Stimulated activated CD4-positive, alpha-beta T cell treated with anti-CD3 and anti-CD28 coated beads, Interleukin-4, amount 100 ng/mL, for 24 hours (primary cell): ENCODE data around the gene IL17REL.
"Not testable (repeated sequence)": the region's sequence is repeated elsewhere in the genome, so short reads cannot be mapped to it uniquely, and the experiment has no call there.

Source experiments
- DNase-seq: peaks from one replicate; pipeline ENCODE4 v3.0.0-alpha.2; 2020

Gene IL17REL

DNA sequence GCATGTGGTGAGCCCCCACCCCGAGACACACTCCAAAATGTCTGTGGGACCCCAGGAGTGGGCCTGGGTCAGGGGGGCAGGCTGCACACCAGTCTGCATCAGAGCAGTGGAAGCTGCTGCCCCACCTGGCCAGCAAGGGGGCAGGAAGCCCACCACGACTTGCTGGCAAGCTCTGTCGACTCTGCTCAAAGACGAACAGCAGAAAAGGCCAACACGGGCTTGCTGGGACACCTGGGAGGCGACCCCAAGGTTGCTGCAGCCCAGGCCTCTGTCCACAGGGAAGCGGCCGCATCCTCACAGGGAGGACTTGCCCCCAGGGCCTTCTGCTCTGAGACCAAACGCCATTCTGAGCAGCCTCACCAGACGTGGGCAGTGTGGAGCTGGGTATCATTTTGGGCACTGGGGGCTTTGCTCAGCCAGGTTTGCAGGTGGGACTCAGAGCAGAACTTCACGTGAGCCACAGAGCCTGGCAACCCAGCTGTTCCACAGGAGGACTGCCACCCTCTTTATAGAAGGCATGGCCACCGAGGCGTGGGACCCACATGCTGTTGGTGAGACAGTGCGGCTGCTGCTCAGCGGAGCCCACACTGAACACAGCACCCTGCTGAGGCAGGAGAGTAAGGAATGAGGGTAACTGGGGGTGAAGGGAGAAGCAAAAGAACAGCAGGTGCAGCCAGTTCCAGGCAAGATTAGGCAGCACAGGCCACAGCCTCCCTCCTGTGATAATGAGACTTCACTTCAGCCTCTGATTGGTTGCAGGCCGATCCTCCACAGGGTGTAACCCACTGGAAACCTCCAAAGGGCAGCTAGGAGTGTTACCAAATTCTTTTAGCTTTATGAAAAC is 11.0 kb downstream of the IL17REL start:
- DNase-seq = no peak

- DNase-seq = no peak
Observed at GRCh38 chr22:50000587-50001387, 11.8 kb downstream of the IL17REL start.

- no peak for DNase-seq
Observed at GRCh38 chr22:49999946-50000586, 12.5 kb downstream of the IL17REL start.

DNA sequence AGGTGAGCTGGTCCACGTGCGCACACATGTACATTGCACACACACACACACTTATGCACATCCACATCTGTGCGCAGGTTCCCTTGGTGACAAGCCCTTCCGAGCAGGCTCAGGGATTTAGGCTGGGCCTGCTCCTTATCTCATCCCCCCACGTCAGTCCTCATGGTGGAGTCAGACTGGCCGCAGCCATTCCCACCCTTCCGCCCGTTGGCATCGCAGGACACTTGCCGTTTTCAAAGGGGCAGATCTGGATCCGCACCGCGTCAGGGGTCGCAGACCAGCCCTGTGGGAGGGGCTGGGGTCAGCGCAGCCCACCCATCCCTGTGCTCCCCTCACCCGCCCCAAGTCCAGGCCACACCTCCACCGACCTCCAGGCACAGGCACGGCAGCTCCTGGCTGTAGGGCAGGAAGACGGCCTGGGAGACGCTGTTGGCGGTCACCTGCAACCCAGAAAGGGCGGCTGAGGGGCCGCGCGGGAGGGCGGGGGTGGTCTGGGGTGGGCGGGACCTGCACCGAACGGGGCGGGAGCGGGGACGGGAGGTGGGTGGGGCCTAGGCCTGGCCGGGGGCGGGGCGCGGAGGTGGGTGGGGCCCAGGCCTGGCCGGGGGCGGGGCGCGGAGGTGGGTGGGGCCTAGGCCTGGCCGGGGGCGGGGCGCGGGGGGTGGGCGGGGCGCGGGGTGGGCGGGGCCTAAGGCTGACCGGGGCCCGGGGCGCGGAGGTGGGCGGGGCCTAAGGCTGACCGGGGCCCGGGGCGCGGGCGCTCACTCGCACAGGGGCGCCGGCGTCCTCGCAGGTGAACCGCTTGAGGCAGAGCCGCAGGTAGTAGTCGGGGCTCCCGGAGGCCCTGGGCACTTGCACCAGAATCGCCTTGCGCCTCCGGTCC is 13.3 kb downstream of the IL17REL start:
- no peak for DNase-seq

DNA sequence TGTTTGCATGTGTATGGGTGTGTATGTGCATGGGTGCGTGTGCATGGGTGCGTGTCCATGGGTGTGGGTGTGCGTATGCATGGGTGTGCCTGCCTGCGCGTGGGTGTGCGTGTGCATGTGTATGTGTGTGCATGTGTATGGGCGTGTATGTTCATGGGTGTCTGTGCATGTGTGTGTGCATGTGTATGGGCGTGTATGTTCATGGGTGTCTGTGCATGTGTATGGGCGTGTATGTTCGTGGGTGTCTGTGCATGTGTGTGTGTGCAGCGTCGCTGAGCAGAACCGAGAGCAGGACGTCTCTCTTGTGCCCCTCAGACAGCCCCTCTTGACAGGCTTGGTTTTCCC is 13.9 kb downstream of the IL17REL start:
- DNase-seq = no peak

DNA sequence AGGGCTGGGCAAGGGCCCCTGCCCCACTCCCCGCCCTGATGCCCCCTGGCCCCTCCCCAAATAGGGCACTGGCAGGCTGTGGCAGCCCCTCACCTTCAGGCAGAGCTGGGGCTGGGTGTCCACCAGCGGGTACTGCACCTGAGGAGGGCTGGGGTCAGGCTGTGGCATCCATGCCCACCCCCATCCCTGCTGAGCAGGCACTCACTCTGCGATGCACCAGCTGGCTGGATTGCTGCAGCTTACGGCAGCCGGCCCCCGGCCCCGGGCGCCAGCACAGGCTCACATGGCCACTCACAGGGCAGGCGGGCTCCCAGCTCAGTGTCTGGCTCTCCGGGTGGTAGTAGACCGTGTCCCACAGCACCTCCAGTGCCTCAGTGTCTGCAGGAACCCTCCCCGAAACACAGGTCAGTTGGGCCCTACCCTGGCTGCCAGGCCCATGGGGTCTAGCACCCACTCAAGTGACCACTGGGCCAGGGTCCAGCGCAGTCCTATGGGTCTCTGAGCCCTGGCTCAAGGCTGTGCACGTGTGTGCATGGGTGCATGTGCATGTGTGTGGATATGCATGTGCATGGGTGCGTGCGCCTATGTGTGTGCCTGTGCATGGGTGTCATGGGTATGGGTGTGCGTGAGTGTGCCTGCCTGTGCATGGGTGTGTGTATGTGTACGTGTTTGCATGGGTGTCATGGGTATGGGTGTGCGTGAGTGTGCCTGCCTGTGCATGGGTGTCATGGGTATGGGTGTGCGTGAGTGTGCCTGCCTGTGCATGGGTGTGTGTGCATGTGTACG is 14.4 kb downstream of the IL17REL start:
- DNase-seq = no peak

DNA sequence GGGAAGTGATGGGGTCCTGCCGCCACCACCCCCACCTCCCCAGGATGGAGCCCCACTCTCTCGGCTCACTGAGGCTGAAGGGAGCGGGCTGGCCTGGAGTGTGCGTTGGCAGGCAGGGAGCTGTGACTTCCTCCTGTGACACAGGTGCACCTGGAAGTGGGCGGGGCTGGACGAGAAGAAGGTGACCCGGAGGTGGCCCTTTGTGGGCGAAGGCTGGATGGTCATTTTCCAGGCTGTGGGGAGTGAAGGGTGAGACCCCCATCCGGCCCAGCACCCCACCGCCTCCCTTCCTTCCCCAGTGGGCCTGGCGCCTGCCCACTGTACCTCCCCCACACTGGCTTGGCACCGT is 15.3 kb downstream of the IL17REL start:
- DNase-seq = no peak

DNA sequence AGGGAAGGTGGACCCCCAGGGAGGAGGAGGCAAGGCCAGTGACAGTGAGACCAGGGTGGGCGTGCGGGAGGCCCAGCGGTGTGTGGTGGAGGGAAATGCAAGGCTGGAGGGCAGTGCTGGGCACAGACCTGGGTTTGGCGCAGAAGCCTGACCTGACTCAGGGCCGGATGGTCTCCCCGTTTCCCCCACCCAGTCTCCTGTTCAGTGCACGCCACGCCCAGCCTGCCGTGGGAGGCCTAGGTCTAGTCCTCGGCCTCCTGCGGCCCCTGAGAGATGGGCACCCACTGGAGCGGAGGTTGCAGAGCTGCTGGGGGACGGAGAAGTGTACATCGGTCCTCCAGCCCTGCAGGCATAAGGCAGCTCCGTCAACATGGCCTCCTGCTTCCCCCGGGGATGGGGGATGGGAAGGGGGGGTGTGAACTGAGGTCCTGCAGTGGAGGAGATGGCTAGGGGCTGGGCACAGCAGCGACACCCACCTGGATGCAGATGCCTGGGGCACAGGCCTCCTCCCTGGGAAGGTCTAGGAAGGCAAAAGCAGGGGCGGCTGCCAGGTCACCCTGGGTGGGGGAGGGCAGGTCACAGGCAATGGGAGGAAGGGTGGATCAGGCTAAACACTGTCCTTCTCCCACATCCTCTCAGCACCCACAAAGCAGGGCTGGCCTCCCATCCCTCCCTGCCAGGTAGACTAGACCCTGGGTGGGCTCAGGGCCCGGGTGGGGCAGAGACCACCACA is 15.9 kb downstream of the IL17REL start:
- no peak for DNase-seq

DNA sequence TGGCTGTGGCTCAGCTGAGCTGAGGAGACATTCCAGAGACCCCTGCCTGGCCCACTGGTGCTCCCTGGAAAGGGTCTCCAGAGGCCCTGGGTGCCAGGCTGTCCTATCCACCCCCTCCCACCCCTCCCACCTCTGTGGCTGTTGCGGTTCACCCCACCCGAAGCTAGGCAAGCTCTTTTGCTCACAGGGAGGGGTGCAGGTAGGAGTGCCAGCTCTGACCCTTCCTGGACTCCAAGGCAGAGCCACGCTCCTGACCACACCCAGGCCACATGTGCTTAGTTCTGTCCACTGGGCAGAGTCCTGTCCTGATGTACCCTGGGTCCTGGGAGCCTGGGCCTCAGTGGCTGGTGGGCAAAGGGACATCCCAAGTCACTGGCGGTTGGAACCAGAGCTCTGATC is 16.4 kb downstream of the IL17REL start:
- no peak for DNase-seq

DNA sequence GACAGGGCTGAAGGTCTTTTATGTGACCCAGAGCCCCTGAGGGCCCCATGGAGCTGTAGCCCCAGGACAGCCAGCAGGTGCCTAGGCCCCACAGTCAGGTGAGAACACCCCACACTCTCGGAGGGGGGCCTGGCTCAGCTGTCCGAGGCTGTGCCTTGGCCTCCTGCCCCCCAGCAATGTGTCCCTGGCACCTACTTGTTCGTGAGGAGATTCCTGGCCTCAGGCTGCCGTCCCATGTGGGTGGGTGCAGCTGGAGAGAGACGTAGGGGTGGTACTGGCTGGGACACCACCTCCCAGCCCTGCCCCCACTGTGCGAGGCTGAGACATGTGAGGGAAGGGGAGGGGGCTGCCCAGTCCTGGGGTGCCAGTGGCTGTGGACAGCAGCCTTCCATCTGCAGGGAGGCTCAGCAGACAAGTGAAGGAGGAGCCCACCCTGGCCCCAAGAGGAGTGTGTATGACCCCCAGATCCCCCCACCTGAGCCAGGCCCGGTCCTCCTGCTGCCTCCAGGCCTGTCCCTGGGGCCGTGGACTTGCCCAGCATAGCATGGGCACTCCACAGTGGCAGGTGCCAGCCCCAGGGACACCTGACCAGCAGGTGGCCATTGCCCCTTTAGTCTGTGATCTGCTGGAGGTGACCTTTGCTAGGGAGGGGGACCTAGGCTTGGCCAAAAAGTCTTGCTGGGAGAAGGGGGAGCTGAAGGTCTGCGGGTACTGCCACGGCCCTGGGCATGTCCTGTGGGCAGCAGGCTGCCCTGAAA is 17.0 kb downstream of the IL17REL start:
- peak; percentile 3 for DNase-seq

- DNase-seq = no peak
Observed at GRCh38 chr22:49995041-49995360, 17.6 kb downstream of the IL17REL start.

DNA sequence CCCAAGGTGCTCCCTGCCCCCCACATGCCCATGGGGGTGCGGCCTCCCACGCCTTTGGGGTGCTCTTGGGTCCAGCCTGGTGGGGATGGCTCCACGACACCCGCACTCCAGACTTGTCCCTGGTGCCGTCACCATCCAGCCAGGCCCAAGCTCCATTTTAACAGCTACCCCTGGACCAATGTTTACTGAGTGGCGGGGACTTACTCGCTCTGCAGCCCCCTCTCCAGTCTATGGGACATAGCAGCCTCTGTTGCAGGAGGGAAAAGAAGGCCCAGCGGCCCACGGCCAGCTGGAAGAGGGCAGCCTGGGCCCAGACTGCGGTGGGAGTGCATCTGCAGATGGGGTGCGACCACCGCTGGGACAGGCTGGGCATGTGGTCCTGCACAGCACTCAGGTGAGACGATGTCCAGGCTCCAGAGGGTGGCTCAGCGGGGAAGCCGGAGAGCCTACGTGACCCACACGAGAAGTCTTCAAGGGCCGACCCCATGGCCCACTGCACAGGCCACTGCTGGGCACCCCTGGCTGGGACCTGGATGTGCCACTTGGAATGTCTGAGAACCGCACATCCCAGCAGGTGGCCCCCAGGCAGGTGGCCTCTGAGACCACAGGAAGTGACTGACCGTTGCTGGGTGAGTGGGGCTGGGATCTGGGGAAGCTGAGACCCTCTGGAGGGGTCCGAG is 18.1 kb downstream of the IL17REL start:
- peak; percentile 2 for DNase-seq

- DNase-seq = no peak
Observed at GRCh38 chr22:49993649-49994360, 18.8 kb downstream of the IL17REL start.

DNA sequence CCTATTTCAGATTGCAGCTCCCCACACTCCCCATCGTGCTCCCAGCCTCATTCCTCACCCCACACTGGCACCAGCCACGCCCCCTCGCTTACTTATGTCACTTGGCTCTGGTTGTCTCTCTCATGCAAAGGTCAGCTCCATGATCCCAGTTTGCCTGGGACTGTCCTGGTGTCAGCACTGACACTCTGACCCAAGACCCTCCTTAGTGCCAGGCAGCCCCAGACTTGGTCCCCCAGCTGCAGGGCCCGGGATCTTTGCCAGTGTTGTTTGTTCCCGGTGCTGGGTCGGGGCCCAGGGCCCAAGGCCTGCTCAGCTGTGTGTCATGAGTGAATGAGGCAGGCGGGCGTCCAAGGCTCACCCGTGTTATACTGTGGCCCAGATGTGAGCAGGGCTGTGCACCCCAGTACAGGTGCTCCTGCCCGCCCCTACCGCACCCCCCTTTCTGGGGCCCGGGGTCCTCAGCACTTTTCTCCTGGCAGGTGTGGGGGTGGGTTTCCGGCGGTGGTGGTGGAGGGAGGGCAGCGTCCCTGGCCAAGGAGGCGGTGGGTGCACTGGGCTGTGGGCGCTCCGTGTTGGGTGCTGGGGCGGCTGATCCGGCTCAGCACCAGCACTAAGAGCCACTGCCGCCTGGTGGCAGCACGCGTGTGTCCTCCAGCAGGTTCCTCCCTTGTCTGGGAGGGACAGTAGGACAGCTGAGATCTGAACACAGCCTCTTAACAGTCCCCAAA is 19.5 kb downstream of the IL17REL start:
- peak; percentile 73 for DNase-seq

- no peak for DNase-seq
Observed at GRCh38 chr22:49991907-49992533, 20.5 kb downstream of the IL17REL start.

GRCh38 chr22:49991167-49991566 is 21.4 kb downstream of the IL17REL start:
- DNase-seq = no peak

DNA sequence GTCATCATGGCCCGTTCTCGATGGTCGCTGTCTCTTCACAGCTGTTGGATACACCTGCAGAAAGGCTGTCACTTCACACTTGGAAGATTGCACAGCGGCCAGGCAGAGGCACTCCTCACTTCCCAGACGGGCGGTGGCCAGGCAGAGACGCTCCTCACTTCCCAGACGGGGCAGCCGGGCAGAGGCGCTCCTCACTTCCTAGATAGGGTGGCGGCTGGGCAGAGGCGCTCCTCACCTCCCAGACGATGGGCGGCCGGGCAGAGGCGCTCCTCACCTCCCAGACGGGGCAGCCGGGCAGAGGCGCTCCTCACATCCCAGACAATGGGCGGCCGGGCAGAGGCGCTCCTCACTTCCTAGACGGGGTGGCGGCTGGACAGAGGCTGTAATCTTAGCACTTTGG is 22.7 kb downstream of the IL17REL start:
- not testable (repeated sequence) for DNase-seq

GRCh38 chr22:49986325-49986724 is 26.2 kb downstream of the IL17REL start:
- no peak for DNase-seq
